ENCODE data around the gene HMX1. TPM values are rescaled to one million over a fixed set of nuclear protein-coding genes. Genes with fewer than 3 reads are reported as not detected.

Gene HMX1
- not detected for total RNA-seq

- DNase-seq = peak; percentile 74
Observed at GRCh38 chr4:8871417-8872401, at the start of gene HMX1. HMX1 (minus strand) TSS chr4:8871839; CDS start chr4:8871614, 225 bp downstream.

- no peak for DNase-seq
Observed at GRCh38 chr4:8920969-8921368, 49.3 kb upstream of the HMX1 start.

GRCh38 chr4:8920289-8920965 lies 48.8 kb upstream of the HMX1 start:
- DNase-seq = no peak

GRCh38 chr4:8919651-8920288 lies 48.1 kb upstream of the HMX1 start:
- DNase-seq = no peak

GRCh38 chr4:8917868-8918783 lies 46.5 kb upstream of the HMX1 start:
- DNase-seq = peak; percentile 76

DNA sequence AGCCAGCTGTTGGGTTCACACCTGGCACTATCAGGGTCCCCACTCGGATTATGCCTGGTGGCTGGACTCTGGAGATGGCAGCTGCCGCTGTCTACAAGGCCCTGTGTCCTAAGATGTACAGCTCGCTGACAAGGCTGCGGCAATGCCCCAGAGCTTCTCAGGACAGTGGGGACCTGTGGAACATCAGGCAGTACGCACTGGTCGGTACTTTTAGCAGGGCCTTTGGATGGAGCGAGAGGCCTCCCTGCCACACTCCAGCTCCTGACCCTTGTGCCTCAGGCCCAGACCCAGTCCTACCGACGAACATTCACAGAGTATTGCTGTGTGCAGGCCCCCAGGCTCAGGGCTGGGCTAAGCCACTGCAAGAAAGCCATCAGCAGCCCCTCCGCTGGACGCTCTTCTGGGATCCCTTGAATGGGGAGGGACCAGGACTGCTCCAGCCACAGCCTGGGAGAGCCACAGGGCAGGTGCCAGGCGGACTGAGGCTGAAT lies 45.7 kb upstream of the HMX1 start:
- no peak for DNase-seq

DNA sequence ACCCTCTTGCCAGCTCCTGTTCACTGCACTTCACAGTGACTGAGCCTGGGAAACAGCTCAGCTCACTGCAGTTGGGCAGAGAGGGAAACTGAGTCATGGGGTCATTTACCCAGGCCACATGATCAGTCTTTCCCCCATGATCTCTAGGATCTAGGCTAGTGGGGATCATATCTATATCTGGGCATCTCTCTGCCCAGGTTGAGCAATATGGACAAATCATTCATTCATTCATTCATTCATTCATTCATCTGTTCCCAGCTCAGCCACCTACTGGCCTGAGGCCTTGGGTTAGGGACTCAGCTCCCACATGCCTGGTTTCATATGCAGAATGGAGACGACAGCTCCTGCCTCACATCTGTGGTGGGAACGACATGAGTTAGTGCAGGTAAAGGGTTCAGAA lies 45.3 kb upstream of the HMX1 start:
- no peak for DNase-seq

GRCh38 chr4:8916351-8916885 lies 44.8 kb upstream of the HMX1 start:
- DNase-seq = no peak

GRCh38 chr4:8915201-8916200 lies 43.9 kb upstream of the HMX1 start:
- no peak for DNase-seq

DNA sequence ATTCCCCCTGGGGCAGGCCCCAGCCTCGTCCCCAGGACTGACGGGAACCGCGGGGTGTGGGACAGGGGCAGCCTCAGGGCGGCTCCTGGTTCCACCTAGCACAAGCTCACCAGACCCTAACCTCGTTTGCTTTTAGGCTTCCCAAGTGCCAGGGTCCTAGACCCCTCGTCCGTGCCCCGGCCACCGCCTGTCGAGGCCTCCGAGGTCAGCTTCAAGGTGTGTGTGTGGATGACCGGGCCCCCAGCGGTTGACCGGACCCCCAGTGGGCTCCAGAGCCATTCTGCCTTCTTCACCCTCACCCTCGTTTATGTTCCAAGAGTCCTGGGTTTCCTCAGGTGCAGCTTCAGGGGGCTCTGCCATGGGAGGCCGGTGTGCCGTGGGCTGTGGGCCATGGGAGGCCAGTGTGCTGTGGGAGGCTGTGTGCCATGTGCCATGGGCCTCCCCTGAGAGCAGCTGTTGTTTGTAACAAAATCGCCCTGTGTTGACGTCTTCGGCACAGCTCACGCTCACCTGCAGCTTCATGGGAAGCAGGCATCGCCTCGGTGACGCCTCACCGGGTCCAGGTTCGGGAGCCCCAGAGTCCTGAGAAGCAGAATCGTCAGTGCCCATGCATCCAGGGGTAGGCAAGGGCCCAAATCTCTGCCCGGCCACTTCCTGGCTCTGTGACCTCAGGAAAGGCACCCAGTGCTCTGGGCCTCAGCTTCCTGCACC lies 43.0 kb upstream of the HMX1 start:
- DNase-seq = no peak

DNA sequence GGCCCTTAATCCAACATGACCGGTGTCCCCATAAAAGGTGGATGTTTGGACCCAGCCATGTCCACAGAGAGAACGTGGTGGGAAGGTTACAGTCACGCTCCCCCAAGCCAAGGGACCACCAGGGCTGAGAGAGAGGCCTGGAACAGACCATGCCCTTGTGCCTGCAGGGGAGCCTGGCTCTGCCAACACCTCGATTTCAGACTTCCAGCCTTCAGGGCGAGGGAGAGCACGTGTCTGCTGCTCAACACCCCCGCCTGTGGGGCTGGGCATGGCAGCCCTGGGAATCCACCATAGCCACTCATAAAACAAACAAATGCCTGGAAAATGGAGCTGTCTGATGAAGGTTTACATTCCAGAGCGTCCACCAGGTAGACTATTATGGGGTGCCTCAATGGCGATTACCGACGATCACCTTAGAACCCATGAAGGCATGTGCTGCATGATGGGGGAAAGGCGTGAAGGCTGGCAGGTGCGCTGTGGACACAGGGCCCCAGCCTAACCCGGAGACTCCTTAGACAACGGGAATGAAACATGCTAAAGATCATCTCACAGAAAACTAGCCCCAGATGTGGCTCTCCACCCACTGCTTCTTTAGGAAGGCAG lies 42.3 kb upstream of the HMX1 start:
- DNase-seq = no peak

GRCh38 chr4:8913121-8913857 lies 41.6 kb upstream of the HMX1 start:
- no peak for DNase-seq

- no peak for DNase-seq
Observed at GRCh38 chr4:8912506-8912905, 40.9 kb upstream of the HMX1 start.

DNA sequence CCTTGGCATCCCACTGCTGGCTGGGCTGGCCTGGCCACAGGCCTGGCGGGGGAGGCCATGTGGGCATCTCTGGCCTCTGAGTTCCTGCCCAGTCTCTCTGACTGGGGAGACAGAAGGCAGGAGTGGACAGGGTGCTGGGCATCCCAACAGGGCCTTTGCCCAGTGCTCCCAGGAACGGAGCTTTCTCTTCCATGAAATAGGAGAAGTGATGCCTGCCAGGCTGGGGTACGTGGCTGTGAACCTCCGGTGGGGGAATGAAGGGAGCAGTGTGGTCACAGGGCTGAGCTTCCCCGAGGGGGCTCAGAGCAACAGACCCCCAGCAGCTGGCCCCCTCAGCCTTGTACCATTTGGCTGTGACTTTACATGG lies 40.4 kb upstream of the HMX1 start:
- DNase-seq = no peak

DNA sequence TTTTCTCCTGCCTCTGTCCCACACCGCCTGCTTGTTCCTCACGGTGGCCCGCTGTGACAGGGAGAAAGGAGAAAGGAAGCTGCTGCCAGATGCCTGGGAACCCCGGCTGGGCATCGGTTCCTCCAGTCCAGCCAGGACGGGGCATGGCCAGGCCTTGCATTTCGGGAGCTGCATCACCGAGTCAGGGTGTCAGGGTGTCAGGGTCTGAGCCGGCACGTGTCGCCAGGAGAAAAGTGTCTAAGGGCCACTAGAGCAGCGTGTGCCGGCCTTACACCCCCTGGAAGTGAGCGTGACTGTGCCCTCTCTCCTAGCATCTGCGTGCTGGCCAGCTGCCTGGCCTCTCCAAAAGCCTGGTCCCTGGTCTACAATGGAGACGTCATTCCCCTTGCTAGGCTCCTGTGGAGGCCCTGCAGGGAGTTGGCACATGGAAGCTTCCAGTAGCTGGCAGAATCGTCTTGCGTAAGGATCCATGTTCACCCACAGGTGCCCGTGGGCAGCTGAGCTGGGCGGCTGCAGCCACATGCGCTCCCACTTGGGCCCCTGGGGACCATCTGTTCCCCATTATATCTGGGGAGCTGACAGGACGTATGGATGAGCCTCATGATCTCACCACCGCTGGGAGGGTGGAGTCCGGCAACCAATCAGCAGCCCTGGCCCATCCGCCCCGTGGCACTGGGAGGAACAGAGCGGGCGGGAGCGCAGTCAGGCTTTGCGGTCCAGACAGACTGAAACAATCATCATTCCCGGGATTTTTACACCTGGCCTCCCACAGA lies 39.9 kb upstream of the HMX1 start:
- DNase-seq = peak; percentile 23

DNA sequence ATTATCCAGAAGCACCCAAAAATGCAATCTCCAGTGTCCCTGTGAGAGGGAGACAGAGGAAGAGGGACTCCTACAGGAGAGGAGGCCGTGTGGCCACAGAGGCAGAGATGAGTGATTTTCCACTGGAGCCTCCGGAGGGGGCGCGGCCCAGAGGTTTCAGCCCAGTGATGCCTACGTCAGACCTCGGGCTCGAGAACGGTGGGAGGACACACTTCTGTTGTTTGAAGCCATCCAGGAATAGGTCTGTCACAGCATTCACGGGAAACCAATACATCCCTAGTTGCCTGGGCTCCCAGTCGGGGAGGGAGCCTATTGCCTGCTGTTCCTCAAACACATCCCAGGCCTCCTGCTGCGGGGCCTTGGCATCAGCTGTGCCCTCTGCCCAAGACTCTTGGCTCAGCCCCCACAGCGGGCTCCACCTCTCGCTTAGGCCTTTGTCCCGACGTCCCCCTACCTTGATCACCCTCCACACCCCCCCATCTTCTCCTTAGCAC lies 39.2 kb upstream of the HMX1 start:
- DNase-seq = no peak

GRCh38 chr4:8910100-8910821 lies 38.6 kb upstream of the HMX1 start:
- DNase-seq = no peak

All from tongue (tissue), 2 donors.